SK-N-SH (cell line): ENCODE measurements around the gene TRIM62. TPM values are rescaled to one million over a fixed set of nuclear protein-coding genes. Genes with fewer than 3 reads are reported as not detected.

Source experiments
- CTCF ChIA-PET: fragments of 300-600, 350-600 bp; formaldehyde crosslinking; extraction: SDS; loops from one replicate; lab custom pipeline; 2021; lab: Yijun Ruan, JAX
- POLR2A ChIA-PET: fragments of 350-600 bp; sonication (Branson Sonifier 250); formaldehyde crosslinking; extraction: SDS; loops from one replicate; lab custom pipeline; 2020; ENCODE audit warnings: antibody characterized with exemption, inconsistent platforms; lab: Yijun Ruan, JAX
- DNase-seq: peaks from one replicate; pipeline ENCODE4 v3.0.0; 2012
- H2AFZ ChIP-seq: fragments of 200-600 bp; sonication (generic); 2 replicates; pipeline ENCODE4 v1.8.1; 2016; ENCODE audit warnings: antibody characterized with exemption, mild to moderate bottlenecking, low read depth
- H3F3A ChIP-seq: fragments of 200-600 bp; sonication (generic); replicated peaks from 2 replicates; pipeline ENCODE3; 2016; ENCODE audit warnings: antibody characterized with exemption, mild to moderate bottlenecking; ENCODE audit not compliant: insufficient read depth
- H3K27ac ChIP-seq, 2 experiments: fragments of 200-500 bp in 1 of 2; fragments of 200-600 bp in 1 of 2; sonication (Bioruptor generic) in 1 of 2; sonication (generic), shearing (Covaris generic) in 1 of 2; 2 replicates each; pipeline versions ENCODE4 v1.5.1 to v1.6.1; 2014 to 2016; ENCODE audit warnings: low read depth in 2 of 2, inconsistent platforms in 1 of 2, low read length in 1 of 2, mild to moderate bottlenecking in 1 of 2, mixed read lengths in 1 of 2
- H3K27me3 ChIP-seq: fragments of 200-600 bp; sonication (generic), shearing (Covaris generic); 2 replicates; pipeline ENCODE4 v1.6.1; 2016; ENCODE audit warnings: mixed run types; ENCODE audit not compliant: insufficient read depth
- H3K36me3 ChIP-seq, 2 experiments: fragments of 200-500 bp in 1 of 2; fragments of 200-600 bp in 1 of 2; sonication (Bioruptor generic) in 1 of 2; sonication (generic) in 1 of 2; replicated peaks in 1 of 2; 2 replicates each; pipeline versions ENCODE3 to v1.5.1; 2014 to 2016; ENCODE audit warnings: low read length in 1 of 2, mild to moderate bottlenecking in 1 of 2; ENCODE audit not compliant: insufficient read depth in 2 of 2, control insufficient read depth in 1 of 2
- H3K4me1 ChIP-seq, 2 experiments: fragments of 200-500 bp in 1 of 2; fragments of 200-600 bp in 1 of 2; sonication (Bioruptor generic) in 1 of 2; sonication (generic), shearing (Covaris generic) in 1 of 2; 2 replicates each; pipeline versions ENCODE4 v1.5.1 to v1.6.1; 2014 to 2016; ENCODE audit warnings: low read depth in 1 of 2, low read length in 1 of 2, mixed run types in 1 of 2; ENCODE audit not compliant: insufficient read depth in 2 of 2, control insufficient read depth in 1 of 2
- H3K4me2 ChIP-seq: fragments of 200-600 bp; sonication (generic), shearing (Covaris generic); 2 replicates; pipeline ENCODE4 v1.6.1; 2017; ENCODE audit warnings: mixed run types
- H3K4me3 ChIP-seq, 2 experiments: fragments of 200-500 bp in 1 of 2; fragments of 200-600 bp in 1 of 2; sonication (Bioruptor generic) in 1 of 2; sonication (generic), shearing (Covaris generic) in 1 of 2; 2 replicates each; pipeline versions ENCODE4 v1.5.1 to v1.8.1; 2014 to 2016; ENCODE audit warnings: low read depth in 2 of 2, inconsistent platforms in 1 of 2, low read length in 1 of 2, mild to moderate bottlenecking in 1 of 2, mixed read lengths in 1 of 2, moderate library complexity in 1 of 2
- H3K79me2 ChIP-seq: fragments of 200-600 bp; sonication (generic); 2 replicates; pipeline ENCODE4 v1.8.1; 2017; ENCODE audit warnings: mild to moderate bottlenecking; ENCODE audit not compliant: insufficient read depth
- H3K9ac ChIP-seq: fragments of 200-600 bp; sonication (generic); 2 replicates; pipeline ENCODE4 v1.6.1; 2017; ENCODE audit warnings: mixed run types
- H3K9me2 ChIP-seq: fragments of 200-600 bp; sonication (generic); 2 replicates; pipeline ENCODE4 v1.6.1; 2017; ENCODE audit warnings: mixed run types
- H3K9me3 ChIP-seq: fragments of 200-600 bp; sonication (generic); 2 replicates; pipeline ENCODE4 v1.6.1; 2017; ENCODE audit warnings: mixed run types, mild to moderate bottlenecking, moderate library complexity
- H4K20me1 ChIP-seq: fragments of 200-600 bp; sonication (generic); 2 replicates; pipeline ENCODE4 v1.6.1; 2017; ENCODE audit warnings: mild to moderate bottlenecking, mixed run types; ENCODE audit not compliant: insufficient read depth
- EP300 ChIP-seq, 2 experiments: IDR thresholded peaks; 2 replicates each; pipeline versions ENCODE4 v1.4.0 to v1.6.1; 2012; ENCODE audit warnings: borderline replicate concordance in 1 of 2, low read depth in 1 of 2, low read length in 1 of 2
- FOSL2 ChIP-seq: IDR thresholded peaks from 2 replicates; pipeline ENCODE4 v1.4.0; 2012; ENCODE audit warnings: low read depth, mild to moderate bottlenecking, moderate library complexity, borderline replicate concordance
- JUND ChIP-seq: IDR thresholded peaks from 2 replicates; pipeline ENCODE4 v1.4.0; 2012
- MEF2A ChIP-seq: IDR thresholded peaks from 2 replicates; pipeline ENCODE4 v1.4.0; 2012; ENCODE audit warnings: low read depth, borderline replicate concordance
- MXI1 ChIP-seq: IDR thresholded peaks from 2 replicates; pipeline ENCODE4 v1.6.1; 2012; ENCODE audit warnings: mild to moderate bottlenecking, low read depth, low read length, improper control_type of control experiment
- POLR2AphosphoS5 ChIP-seq: IDR thresholded peaks from 2 replicates; pipeline ENCODE4 v1.6.1; 2012; ENCODE audit warnings: low read depth, low read length
- RFX5 ChIP-seq: IDR thresholded peaks from 2 replicates; pipeline ENCODE4 v1.6.1; 2012; ENCODE audit warnings: mild to moderate bottlenecking, improper control_type of control experiment, low read length
- SMC3 ChIP-seq: IDR thresholded peaks from 2 replicates; pipeline ENCODE4 v1.6.1; 2012; ENCODE audit warnings: low read depth, low read length, improper control_type of control experiment
- TAF1 ChIP-seq: IDR thresholded peaks from 2 replicates; pipeline ENCODE4 v1.6.1; 2012; ENCODE audit warnings: low read depth, mild to moderate bottlenecking, low read length, moderate library complexity, borderline replicate concordance
- WGBS: methylation state at CpG from one replicate; pipeline ENCODE4 v1.1.6; 2017; ENCODE audit warnings: low lambda C conversion rate; 5-methylcytosine and 5-hydroxymethylcytosine counted together
- polyA plus RNA-seq, 3 experiments: library from polyadenylated mRNA; depleted of rRNA; stranded (reverse); fragments of >200 nt; gene quantifications; 2 replicates each; pipeline ENCODE4 v1.2.3, GENCODE V29; 2012
- TF ChIP-seq, protein P1 (sequence below): IDR thresholded peaks from 2 replicates; pipeline ENCODE4 v1.4.0; 2012; ENCODE audit warnings: low read depth
- TF ChIP-seq, protein P2 (sequence below): fragments of 200-600 bp; sonication (generic); IDR thresholded peaks from 2 replicates; pipeline ENCODE4 v1.6.1; 2017; ENCODE audit warnings: antibody characterized with exemption, mild to moderate bottlenecking, moderate library complexity
- TF ChIP-seq, protein P3 (sequence below): fragments of 150-350 bp; IDR thresholded peaks from 2 replicates; pipeline ENCODE4 v1.6.1; 2016; ENCODE audit warnings: mild to moderate bottlenecking, low read depth, low read length
- TF ChIP-seq, protein P4 (sequence below): IDR thresholded peaks from 2 replicates; pipeline ENCODE4; 2012
- TF ChIP-seq, protein P5 (sequence below): IDR thresholded peaks from 2 replicates; pipeline ENCODE4 v1.4.0; 2012; ENCODE audit warnings: low read depth, borderline replicate concordance
- TF ChIP-seq, protein P6 (sequence below): IDR thresholded peaks from 2 replicates; pipeline ENCODE4 v1.4.0; 2012; ENCODE audit warnings: low read depth, borderline replicate concordance

Gene TRIM62
- polyA plus RNA-seq, 1 of the 3 experiments (the other 2 are of a cell fraction), result 4.4 TPM

DNA sequence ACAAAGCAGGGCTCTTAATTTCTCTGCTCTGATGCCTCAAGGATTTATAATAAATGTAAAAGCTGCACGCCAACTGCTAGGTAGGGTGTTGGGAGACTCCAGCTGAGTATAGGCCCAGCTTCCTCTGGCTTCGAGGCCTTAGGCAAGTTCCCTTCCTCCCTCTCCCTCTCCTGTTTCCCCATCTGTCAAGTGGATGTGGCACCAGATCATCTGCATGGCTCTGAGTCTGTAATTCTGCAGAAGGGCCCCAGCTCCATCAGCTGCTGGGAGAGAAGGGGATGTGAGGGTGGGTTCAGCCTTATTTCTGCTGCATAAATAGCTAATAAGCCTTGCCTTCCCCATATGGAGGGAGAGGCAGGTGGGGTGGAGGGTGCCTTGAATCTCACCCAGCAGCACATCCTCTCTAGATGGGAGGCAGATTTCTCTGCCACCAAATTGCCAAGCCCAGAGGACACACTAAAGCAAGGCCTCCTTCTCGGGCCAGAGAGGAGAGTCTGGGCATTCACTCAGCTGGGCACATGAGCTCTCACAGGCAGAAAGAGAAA lies 3.8 kb downstream of the TRIM62 start:
- TF ChIP-seq FOSL2 (no peak), EP300 (IDR thresholded peaks at IDR 0.05; ENCODE audit: borderline replicate concordance in 1 of 2, low read depth in 1 of 2, low read length in 1 of 2) (no peak), JUND (no peak), MXI1 (no peak), MEF2A (no peak), TAF1 (no peak), RFX5 (no peak), POLR2AphosphoS5 (no peak), SMC3 (no peak)
- TF ChIP-seq, protein P1, sequence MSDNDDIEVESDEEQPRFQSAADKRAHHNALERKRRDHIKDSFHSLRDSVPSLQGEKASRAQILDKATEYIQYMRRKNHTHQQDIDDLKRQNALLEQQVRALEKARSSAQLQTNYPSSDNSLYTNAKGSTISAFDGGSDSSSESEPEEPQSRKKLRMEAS, result no peak
- TF ChIP-seq, protein P2, sequence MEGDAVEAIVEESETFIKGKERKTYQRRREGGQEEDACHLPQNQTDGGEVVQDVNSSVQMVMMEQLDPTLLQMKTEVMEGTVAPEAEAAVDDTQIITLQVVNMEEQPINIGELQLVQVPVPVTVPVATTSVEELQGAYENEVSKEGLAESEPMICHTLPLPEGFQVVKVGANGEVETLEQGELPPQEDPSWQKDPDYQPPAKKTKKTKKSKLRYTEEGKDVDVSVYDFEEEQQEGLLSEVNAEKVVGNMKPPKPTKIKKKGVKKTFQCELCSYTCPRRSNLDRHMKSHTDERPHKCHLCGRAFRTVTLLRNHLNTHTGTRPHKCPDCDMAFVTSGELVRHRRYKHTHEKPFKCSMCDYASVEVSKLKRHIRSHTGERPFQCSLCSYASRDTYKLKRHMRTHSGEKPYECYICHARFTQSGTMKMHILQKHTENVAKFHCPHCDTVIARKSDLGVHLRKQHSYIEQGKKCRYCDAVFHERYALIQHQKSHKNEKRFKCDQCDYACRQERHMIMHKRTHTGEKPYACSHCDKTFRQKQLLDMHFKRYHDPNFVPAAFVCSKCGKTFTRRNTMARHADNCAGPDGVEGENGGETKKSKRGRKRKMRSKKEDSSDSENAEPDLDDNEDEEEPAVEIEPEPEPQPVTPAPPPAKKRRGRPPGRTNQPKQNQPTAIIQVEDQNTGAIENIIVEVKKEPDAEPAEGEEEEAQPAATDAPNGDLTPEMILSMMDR, result no peak
- TF ChIP-seq, protein P3, sequence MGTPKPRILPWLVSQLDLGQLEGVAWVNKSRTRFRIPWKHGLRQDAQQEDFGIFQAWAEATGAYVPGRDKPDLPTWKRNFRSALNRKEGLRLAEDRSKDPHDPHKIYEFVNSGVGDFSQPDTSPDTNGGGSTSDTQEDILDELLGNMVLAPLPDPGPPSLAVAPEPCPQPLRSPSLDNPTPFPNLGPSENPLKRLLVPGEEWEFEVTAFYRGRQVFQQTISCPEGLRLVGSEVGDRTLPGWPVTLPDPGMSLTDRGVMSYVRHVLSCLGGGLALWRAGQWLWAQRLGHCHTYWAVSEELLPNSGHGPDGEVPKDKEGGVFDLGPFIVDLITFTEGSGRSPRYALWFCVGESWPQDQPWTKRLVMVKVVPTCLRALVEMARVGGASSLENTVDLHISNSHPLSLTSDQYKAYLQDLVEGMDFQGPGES, result no peak
- TF ChIP-seq, protein P4, sequence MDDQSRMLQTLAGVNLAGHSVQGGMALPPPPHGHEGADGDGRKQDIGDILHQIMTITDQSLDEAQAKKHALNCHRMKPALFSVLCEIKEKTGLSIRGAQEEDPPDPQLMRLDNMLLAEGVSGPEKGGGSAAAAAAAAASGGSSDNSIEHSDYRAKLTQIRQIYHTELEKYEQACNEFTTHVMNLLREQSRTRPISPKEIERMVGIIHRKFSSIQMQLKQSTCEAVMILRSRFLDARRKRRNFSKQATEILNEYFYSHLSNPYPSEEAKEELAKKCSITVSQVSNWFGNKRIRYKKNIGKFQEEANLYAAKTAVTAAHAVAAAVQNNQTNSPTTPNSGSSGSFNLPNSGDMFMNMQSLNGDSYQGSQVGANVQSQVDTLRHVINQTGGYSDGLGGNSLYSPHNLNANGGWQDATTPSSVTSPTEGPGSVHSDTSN, result no peak
- TF ChIP-seq, protein P5, sequence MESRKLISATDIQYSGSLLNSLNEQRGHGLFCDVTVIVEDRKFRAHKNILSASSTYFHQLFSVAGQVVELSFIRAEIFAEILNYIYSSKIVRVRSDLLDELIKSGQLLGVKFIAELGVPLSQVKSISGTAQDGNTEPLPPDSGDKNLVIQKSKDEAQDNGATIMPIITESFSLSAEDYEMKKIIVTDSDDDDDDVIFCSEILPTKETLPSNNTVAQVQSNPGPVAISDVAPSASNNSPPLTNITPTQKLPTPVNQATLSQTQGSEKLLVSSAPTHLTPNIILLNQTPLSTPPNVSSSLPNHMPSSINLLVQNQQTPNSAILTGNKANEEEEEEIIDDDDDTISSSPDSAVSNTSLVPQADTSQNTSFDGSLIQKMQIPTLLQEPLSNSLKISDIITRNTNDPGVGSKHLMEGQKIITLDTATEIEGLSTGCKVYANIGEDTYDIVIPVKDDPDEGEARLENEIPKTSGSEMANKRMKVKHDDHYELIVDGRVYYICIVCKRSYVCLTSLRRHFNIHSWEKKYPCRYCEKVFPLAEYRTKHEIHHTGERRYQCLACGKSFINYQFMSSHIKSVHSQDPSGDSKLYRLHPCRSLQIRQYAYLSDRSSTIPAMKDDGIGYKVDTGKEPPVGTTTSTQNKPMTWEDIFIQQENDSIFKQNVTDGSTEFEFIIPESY, result no peak
- TF ChIP-seq, protein P6, sequence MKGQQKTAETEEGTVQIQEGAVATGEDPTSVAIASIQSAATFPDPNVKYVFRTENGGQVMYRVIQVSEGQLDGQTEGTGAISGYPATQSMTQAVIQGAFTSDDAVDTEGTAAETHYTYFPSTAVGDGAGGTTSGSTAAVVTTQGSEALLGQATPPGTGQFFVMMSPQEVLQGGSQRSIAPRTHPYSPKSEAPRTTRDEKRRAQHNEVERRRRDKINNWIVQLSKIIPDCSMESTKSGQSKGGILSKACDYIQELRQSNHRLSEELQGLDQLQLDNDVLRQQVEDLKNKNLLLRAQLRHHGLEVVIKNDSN, result no peak
- Histone ChIP-seq H3F3A (no peaks in the 10 kb centered on the region), H3K4me3 (no peak overlapping the region), H3K27ac (no peak overlapping the region), H3K27me3 (no peaks in the 10 kb centered on the region), H3K79me2 (no peaks in the 10 kb centered on the region), H3K9ac (no peak overlapping the region), H3K36me3 (peaks cover 0 to 4% of the 10 kb centered on the region in 2 experiments), H2AFZ (no peak overlapping the region), H4K20me1 (no peaks in the 10 kb centered on the region; the same call in 1 of the 2 replicates), H3K9me3 (no peaks in the 10 kb centered on the region), H3K4me2 (no peak overlapping the region), H3K4me1 (peaks cover 0 to 34% of the 10 kb centered on the region in 2 experiments; a peak in 2 of 4 replicates), H3K9me2 (no peaks in the 10 kb centered on the region)
- CTCF ChIA-PET, result interaction anchor here (1.1 kb wide), 1 partner anchor 33 kb away, joined by 4 read pairs; no protein-coding TSS in a partner anchor
- POLR2A ChIA-PET, result no interaction called here
- 71% methylated on average over 2 of the region's 3 CpGs for WGBS
- DNase-seq, result no peak
